ENCODE results near the gene METTL1. TPM values are rescaled to one million over a fixed set of nuclear protein-coding genes. Genes with fewer than 3 reads are reported as not detected.

METTL1 gene
- total RNA-seq, 2 experiments from 2014 or later: 69.1 to 74.5 TPM

GRCh38 chr12:57750561-57751431, 21.1 kb downstream of the METTL1 start:
- POLR2A ChIA-PET: no interaction called here
- CTCF ChIA-PET: interaction anchor here (0.9 to 1.7 kb wide), 2 partner anchors 9 to 10 kb away, joined by 3 to 4 read pairs; no protein-coding TSS in a partner anchor

GRCh38 chr12:57749061-57749460, 22.8 kb downstream of the METTL1 start:
- ChIA-PET CTCF (interaction anchor here (1.5 to 1.7 kb wide), 2 partner anchors 8 to 11 kb away, joined by 4 to 5 read pairs; no protein-coding TSS in a partner anchor), POLR2A (no interaction called here)

GRCh38 chr12:57746025-57746424, 25.9 kb downstream of the METTL1 start:
- POLR2A ChIA-PET: no interaction called here

GRCh38 chr12:57745485-57745881, 26.4 kb downstream of the METTL1 start:
- CTCF ChIA-PET: interaction anchor here (1.1 to 1.2 kb wide), 2 partner anchors 14 to 37 kb away, joined by 3 read pairs; partner anchors contain the start of gene TSFM

More at GRCh38 chr12:57746025-57746424, 25.9 kb downstream of the METTL1 start:
- CTCF ChIA-PET: no interaction called here

GRCh38 chr12:57744777-57745484, 27.0 kb downstream of the METTL1 start, which contains the start of gene TSPAN31:
TSPAN31 (plus strand) TSS chr12:57745039; CDS start chr12:57745155, 116 bp downstream.
- ChIA-PET CTCF (interaction anchor here (1.1 to 1.2 kb wide), 4 partner anchors 11 to 154 kb away, joined by 3 to 5 read pairs (median 4); partner anchors contain the start of gene TSFM), POLR2A (interaction anchor here (0.5 to 1.0 kb wide), 4 partner anchors 12 to 198 kb away, joined by 3 to 6 read pairs (median 3); partner anchors contain the start of gene DCTN2)

More at GRCh38 chr12:57745485-57745881, 26.4 kb downstream of the METTL1 start:
- POLR2A ChIA-PET: interaction anchor here (1.0 kb wide), 1 partner anchor 11 kb away, joined by 3 read pairs; no protein-coding TSS in a partner anchor

GRCh38 chr12:57744194-57744776, 27.6 kb downstream of the METTL1 start:
- ChIA-PET POLR2A (interaction anchor here (0.5 to 1.0 kb wide), 4 partner anchors 12 to 198 kb away, joined by 3 to 6 read pairs (median 3); partner anchors contain the start of gene DCTN2), CTCF (interaction anchor here (1.1 to 1.2 kb wide), 4 partner anchors 12 to 155 kb away, joined by 3 to 5 read pairs (median 4); partner anchors contain the start of gene TSFM)

GRCh38 chr12:57743769-57744168, 28.1 kb downstream of the METTL1 start:
- POLR2A ChIA-PET: no interaction called here

GRCh38 chr12:57741844-57742738, 29.8 kb downstream of the METTL1 start:
- CTCF ChIA-PET: interaction anchor here (0.6 to 1.9 kb wide), 7 partner anchors 9 to 115 kb away, joined by 3 to 9 read pairs (median 4); partner anchors contain the start of gene OS9
- POLR2A ChIA-PET: interaction anchor here (0.6 to 1.2 kb wide), 2 partner anchors 48 to 174 kb away, joined by 4 to 5 read pairs; partner anchors contain the start of gene OS9

More at GRCh38 chr12:57743769-57744168, 28.1 kb downstream of the METTL1 start:
- CTCF ChIA-PET: interaction anchor here (1.1 kb wide), 1 partner anchor 155 kb away, joined by 4 read pairs; no protein-coding TSS in a partner anchor

GRCh38 chr12:57741413-57741789, 30.5 kb downstream of the METTL1 start:
- POLR2A ChIA-PET: interaction anchor here (0.6 to 1.2 kb wide), 2 partner anchors 47 to 173 kb away, joined by 4 to 5 read pairs; partner anchors contain the start of gene OS9
- CTCF ChIA-PET: interaction anchor here (1.1 to 1.9 kb wide), 7 partner anchors 9 to 158 kb away, joined by 3 to 9 read pairs (median 5); partner anchors contain the start of gene OS9

GRCh38 chr12:57740656-57741412, 31.1 kb downstream of the METTL1 start:
- POLR2A ChIA-PET: interaction anchor here (0.6 kb wide), 2 partner anchors 217 to 367 kb away, joined by 3 to 17 read pairs; no protein-coding TSS in a partner anchor
- CTCF ChIA-PET: interaction anchor here (0.5 to 1.9 kb wide), 9 partner anchors 10 to 984 kb away, joined by 3 to 9 read pairs (median 4); partner anchors contain the start of gene OS9

GRCh38 chr12:57739914-57740538, 31.9 kb downstream of the METTL1 start:
- ChIA-PET CTCF (interaction anchor here (1.0 kb wide), 2 partner anchors 17 to 156 kb away, joined by 3 read pairs; no protein-coding TSS in a partner anchor), POLR2A (interaction anchor here (1.2 kb wide), 1 partner anchor 17 kb away, joined by 3 read pairs; no protein-coding TSS in a partner anchor)

GRCh38 chr12:57739387-57739786, 32.5 kb downstream of the METTL1 start:
- CTCF ChIA-PET: interaction anchor here (1.0 kb wide), 1 partner anchor 156 kb away, joined by 3 read pairs; no protein-coding TSS in a partner anchor
- POLR2A ChIA-PET: interaction anchor here (1.2 kb wide), 1 partner anchor 17 kb away, joined by 3 read pairs; no protein-coding TSS in a partner anchor

GRCh38 chr12:57738661-57739237, 33.2 kb downstream of the METTL1 start, which contains the start of gene AGAP2:
AGAP2 (minus strand) TSS chr12:57738742; CDS start chr12:57738246, 496 bp downstream.
- ChIA-PET CTCF (interaction anchor here (1.0 kb wide), 1 partner anchor 155 kb away, joined by 3 read pairs; no protein-coding TSS in a partner anchor), POLR2A (interaction anchor here (1.2 kb wide), 1 partner anchor 16 kb away, joined by 3 read pairs; no protein-coding TSS in a partner anchor)

- POLR2A ChIA-PET: no interaction called here
- CTCF ChIA-PET: no interaction called here
Measured at GRCh38 chr12:57737467-57738460, 34.1 kb downstream of the METTL1 start.
